D341Med (cell line): ENCODE measurements around the gene CC2D2B.
"Not testable (repeated sequence)": the region's sequence is repeated elsewhere in the genome, so short reads cannot be mapped to it uniquely, and the experiment has no call there.

Experiments used
- DNase-seq: peaks from one replicate; pipeline ENCODE4 v3.0.0; 2012; ENCODE audit warnings: low spot score

The CC2D2B gene

DNA sequence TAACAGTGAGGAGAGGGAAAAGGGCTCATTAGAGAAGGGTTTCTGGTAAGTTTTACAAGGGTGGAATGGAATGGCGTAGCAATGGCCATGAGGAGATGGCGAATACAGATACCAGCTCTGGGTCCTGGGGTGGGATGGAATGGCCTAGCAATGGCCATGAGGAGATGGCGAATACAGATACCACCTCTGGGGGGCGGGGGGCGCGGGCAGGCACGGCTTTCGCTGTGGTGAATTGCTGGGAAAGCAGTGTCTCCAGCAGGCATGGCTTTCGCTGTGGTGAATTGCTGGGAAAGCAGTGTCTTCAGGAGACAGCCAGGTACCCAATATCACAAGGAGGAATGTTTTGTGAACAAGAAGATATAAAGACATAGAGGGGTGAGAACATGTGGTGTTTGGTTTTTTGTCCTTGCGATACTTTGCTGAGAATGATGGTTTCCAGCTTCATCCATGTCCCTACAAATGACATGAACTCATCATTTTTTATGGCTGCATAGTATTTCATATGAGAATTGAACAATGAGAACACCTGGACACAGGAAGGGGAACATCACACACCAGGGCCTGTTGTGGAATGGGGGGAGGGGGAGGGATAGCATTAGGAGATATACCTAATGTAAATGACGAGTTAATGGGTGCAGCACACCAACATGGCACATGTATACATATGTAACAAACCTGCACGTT, 1.7 kb upstream of the CC2D2B start:
- not testable (repeated sequence) for DNase-seq

DNA sequence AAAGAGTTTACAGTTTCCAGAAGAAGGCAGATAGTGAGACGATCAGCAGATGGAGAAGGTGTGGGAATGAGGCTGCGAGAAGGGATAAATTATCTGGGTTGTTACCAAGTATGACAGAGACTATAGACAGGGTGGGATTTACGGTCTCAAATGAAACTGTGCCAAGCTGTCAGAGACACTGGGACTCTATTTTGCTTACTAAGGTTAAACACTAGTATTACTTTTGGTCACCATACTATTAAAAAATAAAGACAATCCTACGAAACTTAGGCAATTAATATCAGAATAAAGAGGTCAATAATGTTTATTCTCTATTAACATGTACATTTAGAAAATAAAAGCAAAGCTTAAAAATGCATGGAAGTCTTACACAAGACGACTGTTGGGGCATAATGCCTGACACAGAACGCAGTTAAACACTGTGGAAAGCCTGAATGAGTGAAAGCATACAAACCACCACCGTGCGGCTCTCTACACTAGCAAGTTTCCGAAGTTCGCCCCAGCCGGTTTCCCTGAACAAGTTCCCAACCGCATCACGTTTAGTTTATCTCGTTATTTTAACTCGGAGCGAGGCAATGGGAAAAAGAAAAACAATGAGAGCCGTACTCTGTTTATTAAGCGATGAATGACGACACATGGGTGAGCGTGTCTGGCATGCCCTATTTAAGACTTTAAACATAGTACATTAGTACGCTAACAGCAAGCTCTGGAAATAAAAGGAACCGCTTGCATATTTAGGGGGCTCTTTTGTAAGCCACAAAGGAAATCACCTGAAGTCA, 909 bp upstream of the CC2D2B start:
- DNase-seq, result peak; percentile 40

DNA sequence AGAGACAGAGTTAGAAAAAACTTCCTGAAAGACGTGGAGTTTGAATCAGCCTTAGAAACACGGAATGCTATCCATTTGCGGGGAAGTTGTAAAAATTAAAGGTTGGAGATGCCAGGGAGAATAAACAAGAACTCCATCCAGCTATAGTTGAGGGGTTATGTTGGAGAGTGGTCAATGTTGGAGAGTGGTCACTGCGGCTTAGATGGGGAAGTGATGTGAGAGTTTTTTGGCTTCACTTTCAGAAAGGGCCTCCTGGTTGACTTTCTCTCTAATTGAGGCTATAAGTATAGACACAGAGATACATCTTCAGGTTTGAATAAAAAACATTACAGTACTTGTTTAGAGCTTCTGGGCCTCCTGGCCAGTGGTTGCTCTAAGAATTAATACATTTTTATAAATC, 675 bp downstream of the CC2D2B start:
- no peak for DNase-seq

DNA sequence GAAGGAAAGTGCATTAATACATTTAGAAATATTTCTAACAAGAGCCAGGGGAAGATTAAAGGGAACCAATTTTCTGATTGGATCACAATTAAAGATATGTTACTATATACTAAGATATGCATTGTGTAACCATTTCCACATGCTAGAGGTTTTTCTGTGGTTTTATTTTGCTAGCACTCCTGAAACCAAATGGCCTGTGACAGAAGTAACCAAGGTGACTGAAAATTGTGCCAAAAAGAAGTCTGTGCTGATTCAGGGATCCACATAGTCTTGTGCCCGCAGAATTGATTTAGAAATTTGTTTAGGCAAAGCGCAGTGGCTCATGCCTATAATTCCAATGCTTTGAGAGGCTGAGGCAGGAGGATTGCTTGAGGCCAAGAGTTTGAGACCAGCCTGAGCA, 1.8 kb downstream of the CC2D2B start:
- no peak for DNase-seq

DNA sequence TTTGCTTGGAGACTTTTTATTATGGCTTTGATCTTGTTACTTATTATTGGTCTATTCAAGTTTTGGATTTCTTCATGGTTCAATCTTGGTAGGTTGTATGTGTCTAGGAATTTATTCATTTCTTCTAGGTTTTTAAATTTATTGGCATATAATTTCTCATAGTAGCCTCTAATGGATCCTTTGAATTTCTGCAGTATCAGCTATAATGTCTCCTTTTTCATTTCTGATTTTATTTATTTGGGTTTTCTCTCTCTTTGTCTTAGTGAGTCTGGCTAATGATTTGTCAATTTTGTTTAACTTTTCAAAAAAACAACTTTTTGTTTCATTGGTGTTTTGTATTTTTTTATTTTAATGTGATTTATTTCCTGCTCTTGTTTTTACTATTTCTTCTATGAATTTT, 8.3 kb downstream of the CC2D2B start:
- not testable (repeated sequence) for DNase-seq

DNA sequence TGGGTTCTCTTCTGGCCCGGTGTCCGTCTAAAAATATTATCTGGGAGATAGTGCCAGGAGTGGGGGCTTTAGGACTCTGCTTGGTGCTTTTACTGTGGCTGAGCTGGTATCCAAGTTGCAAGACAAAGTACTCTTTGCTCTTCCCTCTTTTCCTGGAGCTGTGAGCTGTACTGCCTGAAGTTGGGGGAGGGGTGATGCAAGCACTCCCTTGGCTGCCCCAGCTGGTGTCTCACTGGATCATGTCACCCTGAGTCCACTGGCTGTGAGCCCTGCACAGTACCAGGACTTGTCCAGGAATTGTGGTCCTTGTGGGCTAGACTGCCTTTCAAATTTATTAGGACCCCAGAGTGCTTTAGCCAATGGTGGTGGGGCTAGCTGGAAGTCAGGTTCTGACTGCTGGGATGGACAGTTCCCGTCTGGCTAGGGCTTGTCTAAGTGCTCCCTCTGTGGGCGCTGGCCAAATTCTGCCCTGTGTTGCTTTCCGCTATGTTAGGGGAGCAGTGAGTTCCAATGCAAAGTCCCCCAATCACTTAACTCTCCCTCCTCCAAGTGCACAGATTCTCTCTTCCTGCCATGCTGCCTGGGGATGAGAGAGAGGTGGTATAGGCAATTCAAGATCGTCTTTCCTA, 13.1 kb downstream of the CC2D2B start:
- DNase-seq, result no peak

DNA sequence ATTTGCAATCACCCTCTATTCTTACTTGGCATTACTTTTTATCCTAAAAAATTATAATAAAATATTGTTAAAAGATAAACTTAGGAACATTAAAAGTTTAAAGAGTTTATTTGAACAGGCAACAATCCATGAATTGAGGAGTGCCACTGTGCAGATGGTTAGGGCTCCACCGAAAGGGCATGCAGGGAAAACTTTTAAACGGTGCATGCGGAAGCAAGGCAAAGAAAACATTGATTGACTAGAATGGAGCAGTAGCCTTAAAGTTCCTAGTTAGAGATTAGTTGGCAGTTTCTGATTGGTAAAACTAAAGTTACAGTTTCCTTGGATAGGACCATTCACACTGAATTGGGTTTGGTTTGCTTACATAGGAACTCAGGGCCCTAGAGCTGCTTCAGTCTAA, 17.3 kb downstream of the CC2D2B start:
- no peak for DNase-seq

DNA sequence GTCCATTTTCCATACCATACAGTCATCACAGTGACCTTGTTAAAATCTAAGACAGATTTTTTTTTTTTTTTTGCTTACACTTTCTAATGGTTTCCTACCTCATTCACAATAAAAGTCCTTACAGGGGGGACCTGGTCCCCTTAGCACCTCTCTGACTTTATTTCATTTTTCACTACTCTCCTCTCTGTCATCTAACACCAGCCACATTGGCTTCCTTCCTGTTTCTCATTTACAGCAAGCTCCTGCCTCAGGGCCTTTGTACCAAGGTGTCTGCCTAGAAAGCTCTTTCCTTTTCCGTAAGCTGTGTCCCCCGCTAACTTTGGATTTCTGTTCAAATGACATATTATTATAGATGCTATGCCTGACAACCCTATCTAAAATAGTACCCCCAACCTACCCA, 27.7 kb downstream of the CC2D2B start:
- DNase-seq, result no peak

DNA sequence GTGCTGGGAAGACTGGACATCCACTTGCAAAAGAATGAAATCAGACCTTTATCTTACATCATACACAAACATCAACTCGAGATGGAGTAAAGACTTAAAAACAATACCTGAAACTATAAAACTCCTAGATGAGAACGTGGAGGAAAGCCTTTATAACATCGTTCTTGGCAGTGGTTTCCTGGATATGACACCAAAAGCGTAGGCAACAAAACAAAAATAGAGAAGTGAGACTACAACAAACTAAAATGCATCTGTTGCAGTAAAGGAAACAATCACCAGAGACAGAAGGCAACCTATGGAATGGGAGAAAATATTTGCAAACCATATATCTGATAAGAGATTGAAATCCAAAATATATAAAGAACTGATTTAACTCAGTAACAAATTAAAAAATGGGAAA, 33.3 kb downstream of the CC2D2B start:
- no peak for DNase-seq

DNA sequence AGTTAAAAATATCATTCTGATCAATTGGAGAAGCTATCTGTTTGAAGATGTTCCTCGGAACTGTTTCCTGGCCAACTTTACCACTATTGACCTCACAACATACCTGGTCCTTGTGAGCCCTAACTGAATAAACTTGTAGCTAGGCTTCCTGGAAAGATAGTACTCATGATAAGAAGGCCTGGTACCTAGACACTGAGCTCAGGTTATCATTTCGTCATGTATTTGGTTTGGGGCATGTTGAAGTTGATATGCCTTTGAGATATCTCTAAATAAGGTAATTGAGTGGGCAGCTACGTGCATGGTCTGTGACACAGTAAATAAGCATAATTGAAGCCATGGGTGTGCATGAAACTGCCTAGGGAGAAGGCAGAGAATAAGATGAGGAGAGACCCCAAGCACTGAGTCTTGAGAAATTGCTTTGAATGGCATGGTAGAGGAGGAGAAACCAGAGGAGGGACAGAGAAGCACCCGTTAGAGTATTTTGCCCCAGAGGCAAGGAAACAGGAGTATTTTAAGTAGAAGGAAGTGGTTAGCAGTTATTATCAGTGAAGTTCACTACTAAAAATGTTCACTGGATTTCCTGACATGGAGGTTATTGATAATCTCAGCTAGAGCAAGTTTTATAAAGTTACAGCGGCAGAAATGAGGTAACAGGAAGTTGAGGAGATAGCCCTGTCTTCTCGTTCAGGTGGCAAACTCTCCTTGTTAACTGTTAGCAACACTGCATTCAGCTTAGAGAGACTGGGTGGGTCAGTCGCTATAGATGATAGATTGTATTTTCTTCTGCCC, 55.6 kb downstream of the CC2D2B start:
- DNase-seq, result no peak

DNA sequence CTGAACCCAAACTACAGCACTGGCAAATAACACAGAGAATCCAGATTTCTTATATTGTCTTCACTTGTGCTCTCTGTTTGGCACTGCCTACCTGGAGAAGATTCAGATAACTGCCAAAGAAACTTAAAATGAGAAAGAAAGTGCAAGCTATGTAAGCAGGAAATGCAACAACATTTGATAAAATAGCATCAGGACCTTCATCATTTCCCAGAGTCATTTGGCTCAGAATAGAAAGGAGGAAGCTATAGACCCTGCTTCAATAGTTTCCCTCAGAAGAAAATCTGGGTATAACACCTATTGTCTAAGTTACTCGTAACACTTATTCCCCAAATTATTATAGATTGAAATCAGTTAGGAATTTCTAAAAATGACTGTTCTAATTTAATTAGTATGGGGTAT, 56.2 kb downstream of the CC2D2B start:
- DNase-seq, result no peak

DNA sequence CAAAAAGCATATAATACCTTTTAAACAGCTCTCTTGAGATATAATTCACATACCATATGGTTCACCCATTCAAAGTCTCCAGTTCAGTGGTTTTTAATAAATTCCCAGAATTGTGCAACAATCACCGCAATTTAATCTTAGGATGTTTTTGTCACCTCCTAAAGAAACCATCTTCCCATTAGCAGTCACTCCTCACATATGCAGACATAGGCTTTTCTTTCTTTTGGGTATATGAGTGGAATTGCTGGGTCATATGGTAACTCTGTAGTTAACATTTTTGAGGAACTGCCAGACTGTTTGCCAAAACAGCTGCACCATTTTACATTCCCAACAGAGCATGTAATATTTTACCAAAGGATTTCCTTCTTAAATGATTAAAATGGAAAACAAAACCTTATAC, 57.0 kb downstream of the CC2D2B start:
- no peak for DNase-seq

DNA sequence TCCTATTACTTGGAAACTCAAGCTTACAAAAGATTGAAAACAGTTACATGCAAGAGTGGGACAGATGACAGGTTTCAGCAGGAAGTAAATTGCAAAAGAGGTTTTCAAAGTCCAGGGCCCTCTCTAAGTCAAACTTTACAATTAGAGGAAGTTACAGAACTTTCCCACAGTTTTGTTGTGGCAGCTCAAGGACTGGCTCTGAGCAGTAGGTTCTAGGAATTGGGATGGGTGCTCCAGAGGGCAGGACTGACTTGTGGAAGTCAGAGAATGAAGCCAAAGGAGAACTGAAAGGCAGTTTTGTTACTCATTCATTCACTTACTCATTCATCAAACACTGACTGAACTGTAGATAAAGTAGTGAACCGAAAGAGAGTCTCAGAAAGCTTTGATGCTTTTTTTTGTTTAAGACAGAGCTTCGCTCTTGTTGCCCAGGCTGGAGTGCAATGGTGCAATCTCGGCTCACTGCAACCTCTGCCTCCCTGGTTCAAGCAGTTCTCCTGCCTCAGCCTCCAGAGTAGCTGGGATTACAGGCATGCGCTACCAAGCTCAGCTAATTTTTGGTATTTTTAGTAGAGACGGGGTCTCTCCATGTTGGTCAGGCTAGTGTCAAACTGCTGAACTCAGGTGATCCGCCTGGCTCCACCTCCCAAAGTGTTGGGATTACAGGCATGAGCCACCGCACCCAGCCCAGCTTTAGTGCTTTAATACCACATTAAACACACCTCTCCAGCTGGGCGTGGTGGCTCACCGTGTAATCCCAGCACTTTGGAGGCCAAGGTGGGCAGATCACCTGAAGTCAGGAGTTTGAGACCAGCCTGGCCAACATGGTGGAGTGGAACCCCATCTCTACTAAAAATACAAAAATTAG, 68.8 kb downstream of the CC2D2B start:
- no peak for DNase-seq

DNA sequence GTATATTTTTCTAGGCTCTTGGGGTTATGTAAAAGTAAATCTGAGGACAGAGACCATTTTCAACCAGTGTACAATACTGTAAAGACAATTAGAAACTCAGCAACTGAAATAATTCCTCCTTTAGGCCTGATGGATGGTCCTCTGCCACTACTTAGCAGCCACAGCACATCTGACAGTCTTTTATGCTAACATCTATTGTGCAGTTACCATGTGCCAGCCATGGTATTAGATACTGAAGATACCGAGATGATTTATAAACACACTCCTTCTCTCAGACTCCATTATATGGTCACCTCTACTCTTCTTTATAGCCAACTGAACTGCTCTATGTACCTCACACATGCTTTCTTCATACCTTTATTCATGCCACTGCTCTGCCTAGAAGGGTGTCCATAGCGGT, 74.4 kb downstream of the CC2D2B start:
- DNase-seq, result no peak

DNA sequence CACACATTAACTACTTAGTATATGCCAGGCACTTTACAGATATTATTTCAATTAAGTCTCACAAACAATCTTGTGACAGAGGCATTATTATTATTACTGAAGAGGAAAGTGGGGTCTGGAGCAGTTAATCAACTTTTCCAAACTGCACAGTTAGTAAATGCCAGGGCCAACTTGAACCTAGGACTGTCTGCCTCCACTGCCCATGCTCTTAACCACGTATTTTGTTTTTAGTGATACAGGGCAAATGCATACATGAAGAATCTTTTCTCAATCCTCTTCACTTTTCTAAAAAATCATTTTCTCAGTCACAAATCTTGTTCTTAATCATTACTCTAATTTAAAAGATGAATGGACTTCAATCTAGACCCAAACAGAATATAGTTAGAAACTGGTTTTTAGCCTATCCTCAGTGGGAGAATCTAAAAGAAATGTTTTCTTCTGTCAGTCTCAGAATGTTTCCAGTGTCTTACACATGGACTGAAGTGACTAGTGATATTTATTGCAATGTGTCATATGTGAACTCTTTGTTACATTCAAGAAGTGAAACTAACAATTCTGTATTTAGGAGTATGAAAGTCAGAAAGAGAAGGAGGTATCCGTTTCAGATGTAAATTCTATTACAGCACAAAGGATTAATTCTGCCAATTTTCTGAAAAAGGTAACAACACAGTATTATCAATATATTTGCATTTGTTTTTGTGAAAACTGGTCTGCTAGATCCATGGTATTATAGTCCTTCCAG, 80.1 kb downstream of the CC2D2B start:
- DNase-seq, result no peak

DNA sequence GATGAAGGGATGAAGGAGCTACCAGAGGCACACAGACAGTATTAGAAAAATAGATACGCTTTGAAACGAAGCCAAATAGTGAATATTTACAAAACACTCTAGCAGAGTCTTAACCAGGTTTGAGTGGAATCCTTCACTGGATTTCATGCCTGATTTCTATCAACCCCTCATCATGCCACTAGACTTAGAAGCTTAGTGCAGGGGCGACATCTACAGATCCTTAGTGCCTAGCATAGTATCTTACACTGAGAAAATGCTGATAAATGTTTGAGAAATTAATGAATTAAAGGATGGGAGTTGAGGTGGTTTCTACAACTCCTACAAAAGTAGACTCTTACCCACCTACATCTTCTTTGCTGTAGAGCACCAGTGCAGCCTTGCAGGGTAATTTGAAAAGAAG, 80.9 kb downstream of the CC2D2B start:
- no peak for DNase-seq

DNA sequence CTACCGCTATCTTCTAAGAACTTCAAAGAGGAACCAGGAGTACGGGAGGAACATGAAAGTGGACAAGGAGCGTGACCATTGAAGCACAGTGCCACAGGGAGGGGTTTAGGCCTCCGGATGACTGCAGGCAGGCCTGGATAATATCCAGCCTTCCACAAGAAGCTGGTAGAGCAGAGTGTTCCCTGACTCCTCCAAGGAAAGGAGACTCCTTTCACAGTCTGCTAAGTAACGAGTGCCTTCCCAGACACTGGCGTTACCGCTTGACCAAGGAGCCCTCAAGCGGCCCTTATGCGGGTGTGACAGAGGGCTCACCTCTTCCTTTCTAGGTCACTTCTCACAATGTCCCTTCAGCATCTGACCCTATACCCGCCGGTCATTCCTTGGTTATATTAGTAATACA, 86.6 kb downstream of the CC2D2B start:
- DNase-seq, result not testable (repeated sequence)

DNA sequence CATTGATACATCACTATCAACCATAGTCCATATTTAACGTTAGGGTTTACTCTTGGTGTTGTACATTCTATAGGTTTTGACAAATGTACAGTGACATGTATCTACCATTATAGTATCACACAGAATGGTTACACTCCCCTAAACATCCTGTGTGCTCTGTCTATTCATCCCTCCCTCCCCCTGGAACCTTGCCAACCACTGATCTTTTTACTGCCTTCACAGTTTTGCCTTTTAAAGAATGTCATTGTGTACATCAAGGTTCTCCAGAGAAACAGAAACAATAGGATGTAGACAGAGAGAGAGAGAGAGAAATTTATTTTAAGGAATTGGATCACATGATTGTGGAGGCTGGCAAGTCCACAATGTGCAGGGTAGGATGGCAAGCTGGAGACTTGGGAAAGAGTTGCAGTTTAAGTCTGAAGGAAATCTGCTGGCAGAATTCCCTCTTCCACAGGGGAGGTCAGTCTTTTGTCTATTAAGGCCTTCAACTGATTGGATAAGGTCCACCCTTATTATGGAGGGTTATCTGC, 90.5 kb downstream of the CC2D2B start:
- DNase-seq, result no peak

DNA sequence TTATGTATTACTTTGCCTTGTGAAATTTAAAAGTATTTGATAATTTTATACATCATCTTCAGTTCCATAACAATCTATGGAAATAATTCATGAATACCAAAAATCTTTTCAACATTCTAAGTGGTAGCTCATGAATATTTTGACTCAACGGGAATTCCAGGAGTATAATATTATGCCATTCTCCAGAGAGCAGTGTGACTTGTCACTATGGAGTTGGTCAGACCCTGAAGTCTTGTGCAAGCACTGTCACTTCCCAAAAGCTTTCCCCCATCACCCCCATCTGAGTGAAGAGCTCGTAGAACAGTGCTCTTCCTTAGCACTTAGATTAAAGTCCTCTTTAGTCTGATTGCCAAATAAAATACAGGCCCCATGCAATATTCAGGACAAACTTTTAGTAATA, 106.2 kb downstream of the CC2D2B start:
- no peak for DNase-seq

DNA sequence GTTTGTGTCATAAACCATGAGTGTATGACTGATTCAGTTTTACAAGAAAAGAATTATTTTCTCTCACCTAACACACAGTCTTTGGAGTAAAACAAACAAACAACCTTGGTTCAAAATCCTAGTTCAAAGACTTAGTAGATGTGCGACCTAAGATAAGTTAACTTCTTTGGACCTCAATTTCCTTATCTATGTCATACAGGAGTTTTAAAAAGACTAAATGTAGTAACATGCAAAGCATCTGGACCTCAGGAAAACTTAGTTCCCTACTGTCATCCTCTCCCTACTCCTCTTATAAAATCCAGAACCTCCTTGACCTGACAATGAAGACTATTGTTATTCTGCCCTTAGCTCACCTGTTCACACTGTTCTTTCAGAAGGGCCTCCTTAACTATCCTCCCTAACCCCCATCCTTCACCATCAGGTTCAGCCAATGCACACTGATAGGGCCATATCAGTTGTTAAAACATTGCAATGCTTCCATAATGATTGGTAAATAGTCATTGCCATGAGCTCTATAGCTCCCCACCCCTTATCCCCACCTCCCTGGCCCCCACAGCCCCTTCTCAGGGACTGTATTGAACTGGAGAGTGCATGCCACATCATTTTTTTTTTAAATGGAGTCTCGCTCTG, 106.8 kb downstream of the CC2D2B start:
- no peak for DNase-seq
